HG03159 (cell line): ENCODE data around the gene C5orf46.

Experiments
- ATAC-seq: cut with Tn5 transposase; IDR thresholded peaks from one replicate; pipeline ENCODE4 v1.9.1; 2021; ENCODE audit warnings: mild to moderate bottlenecking, moderate library complexity; ENCODE audit not compliant: unreplicated experiment

The C5orf46 gene

GRCh38 chr5:147859962-147860640 lies 46.2 kb downstream of the C5orf46 start:
- ATAC-seq = no peak

- ATAC-seq = no peak
Observed at GRCh38 chr5:147858565-147858964, 47.8 kb downstream of the C5orf46 start.

GRCh38 chr5:147857302-147858129 lies 48.8 kb downstream of the C5orf46 start:
- peak; percentile 92 for ATAC-seq

- ATAC-seq = no peak
Observed at GRCh38 chr5:147856801-147857200, 49.5 kb downstream of the C5orf46 start.

- ATAC-seq = no peak
Observed at GRCh38 chr5:147855774-147856069, 50.6 kb downstream of the C5orf46 start.

GRCh38 chr5:147854894-147855773 lies 51.2 kb downstream of the C5orf46 start:
- ATAC-seq = no peak

- ATAC-seq = no peak
Observed at GRCh38 chr5:147854331-147854730, 52.0 kb downstream of the C5orf46 start.

- no peak for ATAC-seq
Observed at GRCh38 chr5:147853372-147853987, 52.9 kb downstream of the C5orf46 start.

GRCh38 chr5:147852365-147852764 lies 54.0 kb downstream of the C5orf46 start:
- no peak for ATAC-seq

- no peak for ATAC-seq
Observed at GRCh38 chr5:147851578-147851977, 54.8 kb downstream of the C5orf46 start.

- no peak for ATAC-seq
Observed at GRCh38 chr5:147849226-147849625, 57.1 kb downstream of the C5orf46 start.

GRCh38 chr5:147845618-147846017 lies 60.7 kb downstream of the C5orf46 start:
- ATAC-seq = no peak

GRCh38 chr5:147844846-147845245 lies 61.5 kb downstream of the C5orf46 start:
- ATAC-seq = no peak

- ATAC-seq = no peak
Observed at GRCh38 chr5:147842869-147843268, 63.5 kb downstream of the C5orf46 start.
